HEK293T (cell line): ENCODE results near the gene RAB34.

Experiments
- CTCF ChIA-PET: fragments of 350-600 bp; formaldehyde crosslinking; extraction: SDS; loops from one replicate; lab custom pipeline; 2021; ENCODE audit warnings: antibody characterized with exemption, inconsistent platforms; lab: Yijun Ruan, JAX
- POLR2A ChIA-PET: fragments of 350-600 bp; formaldehyde crosslinking; extraction: SDS; loops from one replicate; lab custom pipeline; 2020; ENCODE audit warnings: antibody characterized with exemption, inconsistent platforms; lab: Yijun Ruan, JAX
- DNase-seq: peaks from one replicate; pipeline ENCODE4 v3.0.0; 2012; ENCODE audit warnings: mixed read lengths; ENCODE audit errors: extremely low spot score
- ARNT ChIP-seq: fragments of 450-650 bp; IDR thresholded peaks from 2 replicates; pipeline ENCODE4 v1.6.1; 2017; ENCODE audit warnings: mild to moderate bottlenecking
- BHLHE40 ChIP-seq: fragments of 450-650 bp; IDR thresholded peaks from 2 replicates; pipeline ENCODE4 v1.6.1; 2016; ENCODE audit warnings: mild to moderate bottlenecking, moderate library complexity, borderline replicate concordance
- CTBP1 ChIP-seq: fragments of 450-650 bp; IDR thresholded peaks from 2 replicates; pipeline ENCODE4 v1.6.1; 2016; ENCODE audit warnings: borderline replicate concordance
- ELF4 ChIP-seq: fragments of 450-650 bp; IDR thresholded peaks from 2 replicates; pipeline ENCODE4 v1.6.1; 2017; ENCODE audit warnings: antibody characterized with exemption
- FOXA1 ChIP-seq: fragments of 450-650 bp; IDR thresholded peaks from 2 replicates; pipeline ENCODE4 v1.6.1; 2016; ENCODE audit warnings: mild to moderate bottlenecking
- FOXK2 ChIP-seq: fragments of 450-650 bp; IDR thresholded peaks from 2 replicates; pipeline ENCODE4 v1.6.1; 2016; ENCODE audit warnings: mild to moderate bottlenecking
- FOXM1 ChIP-seq: fragments of 450-650 bp; IDR thresholded peaks from 2 replicates; pipeline ENCODE4 v1.6.1; 2017; ENCODE audit warnings: mild to moderate bottlenecking, borderline replicate concordance
- HDGF ChIP-seq: fragments of 450-650 bp; IDR thresholded peaks from 2 replicates; pipeline ENCODE4 v1.6.1; 2017; ENCODE audit warnings: antibody characterized with exemption, borderline replicate concordance
- L3MBTL2 ChIP-seq: fragments of 450-650 bp; conservative IDR thresholded peaks from 2 replicates; pipeline ENCODE4 v1.6.1; 2016; ENCODE audit warnings: mild to moderate bottlenecking
- LEF1 ChIP-seq: fragments of 450-650 bp; IDR thresholded peaks from 2 replicates; pipeline ENCODE4 v1.6.1; 2017; ENCODE audit warnings: mild to moderate bottlenecking, borderline replicate concordance
- NFRKB ChIP-seq: fragments of 450-650 bp; IDR thresholded peaks from 2 replicates; pipeline ENCODE4 v1.6.1; 2016; ENCODE audit warnings: mild to moderate bottlenecking, moderate library complexity
- PKNOX1 ChIP-seq: fragments of 450-650 bp; IDR thresholded peaks from 2 replicates; pipeline ENCODE4 v1.6.1; 2016
- SP1 ChIP-seq: fragments of 450-650 bp; IDR thresholded peaks from 2 replicates; pipeline ENCODE4 v1.6.1; 2017
- SUZ12 ChIP-seq: fragments of 450-650 bp; IDR thresholded peaks from 2 replicates; pipeline ENCODE4 v1.6.1; 2016; ENCODE audit warnings: mild to moderate bottlenecking
- TARDBP ChIP-seq: fragments of 450-650 bp; IDR thresholded peaks from 2 replicates; pipeline ENCODE4 v1.6.1; 2016
- ZNF384 ChIP-seq: fragments of 450-650 bp; IDR thresholded peaks from 2 replicates; pipeline ENCODE4 v1.6.1; 2016

Gene RAB34

GRCh38 chr17:28749516-28750177 lies 32.0 kb upstream of the RAB34 start:
- POLR2A ChIA-PET = interaction anchor here (0.6 to 17.2 kb wide), 10 partner anchors 9 to 187 kb away, joined by 3 to 409 read pairs (median 4); partner anchors contain the start of genes ERAL1, FAM222B, NEK8 and PROCA1
- no peak for DNase-seq
- CTCF ChIA-PET = interaction anchor here (0.6 to 9.3 kb wide), 12 partner anchors 12 to 197 kb away, joined by 3 to 185 read pairs (median 4); partner anchors contain the start of genes BLTP2, FLOT2, NEK8 and TLCD1
- TF ChIP-seq FOXM1 (no peak), SUZ12 (no peak), TARDBP (no peak)

- CTCF ChIA-PET = interaction anchor here (0.6 to 9.3 kb wide), 3 partner anchors 13 to 196 kb away, joined by 3 to 185 read pairs (median 5); partner anchors contain the start of genes NEK8, TLCD1 and UNC119
- no peak for DNase-seq
- no peak for TF ChIP-seq ELF4
- TF ChIP-seq FOXK2 = no peak
- no peak for TF ChIP-seq HDGF
- TF ChIP-seq TARDBP = no peak
- no peak for TF ChIP-seq L3MBTL2
- TF ChIP-seq FOXA1 = no peak
- no peak for TF ChIP-seq SUZ12
- no peak for TF ChIP-seq PKNOX1
- TF ChIP-seq NFRKB = no peak
- no peak for TF ChIP-seq CTBP1
- TF ChIP-seq LEF1 = no peak
- TF ChIP-seq ZNF384 = no peak
- no peak for TF ChIP-seq ARNT
- TF ChIP-seq FOXM1 = no peak
- TF ChIP-seq BHLHE40 = no peak
- POLR2A ChIA-PET = interaction anchor here (0.6 to 17.2 kb wide), 7 partner anchors 18 to 187 kb away, joined by 3 to 409 read pairs (median 4); partner anchors contain the start of genes BLTP2, FAM222B, NEK8 and RPL23A
Observed at GRCh38 chr17:28748852-28749515, 31.3 kb upstream of the RAB34 start.

- no peak for DNase-seq
- POLR2A ChIA-PET = interaction anchor here (0.7 to 17.2 kb wide), 6 partner anchors 18 to 103 kb away, joined by 3 to 409 read pairs (median 8); partner anchors contain the start of genes BLTP2, FAM222B, NEK8 and RPL23A
- CTCF ChIA-PET = interaction anchor here (1.6 to 9.3 kb wide), 2 partner anchors 16 to 22 kb away, joined by 6 to 185 read pairs; partner anchors contain the start of genes NEK8 and TLCD1
- TF ChIP-seq ELF4 (no peak), LEF1 (no peak), TARDBP (no peak), ARNT (no peak), SP1 (no peak), L3MBTL2 (no peak)
Observed at GRCh38 chr17:28747801-28748750, 30.4 kb upstream of the RAB34 start.

GRCh38 chr17:28747051-28747691 lies 29.5 kb upstream of the RAB34 start:
- DNase-seq = no peak
- no peak for TF ChIP-seq HDGF
- no peak for TF ChIP-seq BHLHE40
- no peak for TF ChIP-seq SP1
- TF ChIP-seq ARNT = no peak
- TF ChIP-seq NFRKB = no peak
- no peak for TF ChIP-seq ELF4
- TF ChIP-seq LEF1 = no peak
- no peak for TF ChIP-seq FOXM1
- no peak for TF ChIP-seq CTBP1
- no peak for TF ChIP-seq ZNF384
- TF ChIP-seq PKNOX1 = no peak
- TF ChIP-seq FOXA1 = no peak
- no peak for TF ChIP-seq SUZ12
- POLR2A ChIA-PET = interaction anchor here (0.9 to 17.2 kb wide), 4 partner anchors 16 to 96 kb away, joined by 3 to 409 read pairs (median 7); partner anchors contain the start of genes NEK8, RPL23A and TLCD1
- CTCF ChIA-PET = interaction anchor here (0.6 to 9.3 kb wide), 4 partner anchors 13 to 103 kb away, joined by 3 to 185 read pairs (median 5); partner anchors contain the start of genes NEK8 and TLCD1

GRCh38 chr17:28746611-28747050 lies 29.0 kb upstream of the RAB34 start:
- ChIA-PET CTCF (interaction anchor here (0.6 to 9.3 kb wide), 4 partner anchors 13 to 103 kb away, joined by 3 to 185 read pairs (median 5); partner anchors contain the start of genes NEK8 and TLCD1), POLR2A (interaction anchor here (0.9 to 17.2 kb wide), 4 partner anchors 17 to 96 kb away, joined by 3 to 409 read pairs (median 7); partner anchors contain the start of genes NEK8, RPL23A and TLCD1)
- DNase-seq = no peak

More at GRCh38 chr17:28746611-28747050, 29.0 kb upstream of the RAB34 start:
- TF ChIP-seq ELF4 = no peak
- no peak for TF ChIP-seq FOXM1
- TF ChIP-seq SUZ12 = no peak
- no peak for TF ChIP-seq ARNT
- no peak for TF ChIP-seq HDGF
- TF ChIP-seq FOXA1 = no peak
